Measurements from ENCODE around the gene CRABP2.

DNA sequence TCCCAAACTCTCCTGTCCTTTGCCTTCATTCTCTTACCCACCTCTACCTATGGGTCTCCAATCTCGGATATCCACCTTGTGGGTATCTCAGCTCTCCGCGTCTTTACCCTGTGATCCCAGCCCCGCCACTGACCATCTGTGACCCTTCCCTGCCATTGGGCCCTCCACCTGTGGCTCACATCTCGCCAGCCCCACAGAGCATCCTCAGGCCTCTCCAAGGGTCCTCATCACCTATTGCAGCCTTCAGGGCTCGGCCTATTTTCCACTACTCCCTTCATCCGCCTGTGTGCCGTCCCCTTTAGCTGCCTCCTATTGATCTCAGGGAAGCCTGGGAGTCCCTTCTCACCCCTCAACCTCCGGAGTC, 52.4 kb downstream of the CRABP2 start:
- TF ChIP-seq, protein P1, sequence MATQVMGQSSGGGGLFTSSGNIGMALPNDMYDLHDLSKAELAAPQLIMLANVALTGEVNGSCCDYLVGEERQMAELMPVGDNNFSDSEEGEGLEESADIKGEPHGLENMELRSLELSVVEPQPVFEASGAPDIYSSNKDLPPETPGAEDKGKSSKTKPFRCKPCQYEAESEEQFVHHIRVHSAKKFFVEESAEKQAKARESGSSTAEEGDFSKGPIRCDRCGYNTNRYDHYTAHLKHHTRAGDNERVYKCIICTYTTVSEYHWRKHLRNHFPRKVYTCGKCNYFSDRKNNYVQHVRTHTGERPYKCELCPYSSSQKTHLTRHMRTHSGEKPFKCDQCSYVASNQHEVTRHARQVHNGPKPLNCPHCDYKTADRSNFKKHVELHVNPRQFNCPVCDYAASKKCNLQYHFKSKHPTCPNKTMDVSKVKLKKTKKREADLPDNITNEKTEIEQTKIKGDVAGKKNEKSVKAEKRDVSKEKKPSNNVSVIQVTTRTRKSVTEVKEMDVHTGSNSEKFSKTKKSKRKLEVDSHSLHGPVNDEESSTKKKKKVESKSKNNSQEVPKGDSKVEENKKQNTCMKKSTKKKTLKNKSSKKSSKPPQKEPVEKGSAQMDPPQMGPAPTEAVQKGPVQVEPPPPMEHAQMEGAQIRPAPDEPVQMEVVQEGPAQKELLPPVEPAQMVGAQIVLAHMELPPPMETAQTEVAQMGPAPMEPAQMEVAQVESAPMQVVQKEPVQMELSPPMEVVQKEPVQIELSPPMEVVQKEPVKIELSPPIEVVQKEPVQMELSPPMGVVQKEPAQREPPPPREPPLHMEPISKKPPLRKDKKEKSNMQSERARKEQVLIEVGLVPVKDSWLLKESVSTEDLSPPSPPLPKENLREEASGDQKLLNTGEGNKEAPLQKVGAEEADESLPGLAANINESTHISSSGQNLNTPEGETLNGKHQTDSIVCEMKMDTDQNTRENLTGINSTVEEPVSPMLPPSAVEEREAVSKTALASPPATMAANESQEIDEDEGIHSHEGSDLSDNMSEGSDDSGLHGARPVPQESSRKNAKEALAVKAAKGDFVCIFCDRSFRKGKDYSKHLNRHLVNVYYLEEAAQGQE (IDR thresholded peaks at IDR 0.05): no peak
- no peak for TF ChIP-seq BHLHE40 (IDR thresholded peaks at IDR 0.05; ENCODE audit: low read depth, low read length)
- no peak for TF ChIP-seq ZSCAN20 (CRISPR knock-in tag; IDR thresholded peaks at IDR 0.05)
- no peak for TF ChIP-seq SREBF2 (IDR thresholded peaks at IDR 0.05)
- TF ChIP-seq, protein P2, sequence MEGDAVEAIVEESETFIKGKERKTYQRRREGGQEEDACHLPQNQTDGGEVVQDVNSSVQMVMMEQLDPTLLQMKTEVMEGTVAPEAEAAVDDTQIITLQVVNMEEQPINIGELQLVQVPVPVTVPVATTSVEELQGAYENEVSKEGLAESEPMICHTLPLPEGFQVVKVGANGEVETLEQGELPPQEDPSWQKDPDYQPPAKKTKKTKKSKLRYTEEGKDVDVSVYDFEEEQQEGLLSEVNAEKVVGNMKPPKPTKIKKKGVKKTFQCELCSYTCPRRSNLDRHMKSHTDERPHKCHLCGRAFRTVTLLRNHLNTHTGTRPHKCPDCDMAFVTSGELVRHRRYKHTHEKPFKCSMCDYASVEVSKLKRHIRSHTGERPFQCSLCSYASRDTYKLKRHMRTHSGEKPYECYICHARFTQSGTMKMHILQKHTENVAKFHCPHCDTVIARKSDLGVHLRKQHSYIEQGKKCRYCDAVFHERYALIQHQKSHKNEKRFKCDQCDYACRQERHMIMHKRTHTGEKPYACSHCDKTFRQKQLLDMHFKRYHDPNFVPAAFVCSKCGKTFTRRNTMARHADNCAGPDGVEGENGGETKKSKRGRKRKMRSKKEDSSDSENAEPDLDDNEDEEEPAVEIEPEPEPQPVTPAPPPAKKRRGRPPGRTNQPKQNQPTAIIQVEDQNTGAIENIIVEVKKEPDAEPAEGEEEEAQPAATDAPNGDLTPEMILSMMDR (IDR thresholded peaks at IDR 0.05): no peak
- no peak for TF ChIP-seq POLR2A (IDR thresholded peaks at IDR 0.05; ENCODE audit: low read length)
- TF ChIP-seq HDAC2 (IDR thresholded peaks at IDR 0.05): no peak
- TF ChIP-seq HOXA7 (CRISPR knock-in tag; IDR thresholded peaks at IDR 0.05): no peak
